CD4-positive, alpha-beta memory T cell (primary cell): ENCODE measurements around the gene CTSD. TPM values are rescaled to one million over a fixed set of nuclear protein-coding genes. Genes with fewer than 3 reads are reported as not detected.

ENCODE experiments used
- CTCF ChIA-PET: fragments of 350-600 bp; sonication (Branson Sonifier 250); formaldehyde crosslinking; loops from one replicate; lab custom pipeline; 2021; ENCODE audit warnings: inconsistent platforms; ENCODE audit not compliant: partially characterized antibody; lab: Charles Lee
- POLR2A ChIA-PET: fragments of 350-600 bp; sonication (Branson Sonifier 250); formaldehyde crosslinking; loops from one replicate; lab custom pipeline; 2021; ENCODE audit not compliant: partially characterized antibody; lab: Charles Lee
- DNase-seq, 5 donors: peaks; one replicate each; pipeline versions ENCODE4 v3.0.0 to v3.0.0-alpha.2; 2020 to 2022; ENCODE audit warnings: mixed read lengths in 1 of 5
- H3K27ac ChIP-seq: one replicate; pipeline ENCODE4 v1.7.0; 2013; ENCODE audit warnings: low read depth, low read length
- H3K27me3 ChIP-seq: 2 replicates; pipeline ENCODE4 v1.7.0; 2013; ENCODE audit warnings: mild to moderate bottlenecking, low read length, moderate library complexity; ENCODE audit not compliant: insufficient read depth
- H3K36me3 ChIP-seq: 2 replicates; pipeline ENCODE4 v1.7.0; 2013; ENCODE audit warnings: mild to moderate bottlenecking, low read length, moderate library complexity; ENCODE audit not compliant: insufficient read depth
- H3K4me1 ChIP-seq: 2 replicates; pipeline ENCODE4 v1.7.0; 2013; ENCODE audit warnings: mild to moderate bottlenecking, low read length, moderate library complexity; ENCODE audit not compliant: insufficient read depth
- H3K4me3 ChIP-seq, 2 donors: one replicate each; pipeline ENCODE4 v1.7.0; 2013; ENCODE audit warnings: low read length in 2 of 2, mild to moderate bottlenecking in 1 of 2
- H3K9me3 ChIP-seq, 2 donors: one replicate each; pipeline ENCODE4 v1.7.0; 2013; ENCODE audit warnings: low read length in 2 of 2, control low read depth in 1 of 2; ENCODE audit not compliant: control insufficient read depth in 1 of 2
- H3K27ac Mint-ChIP-seq, 7 donors: one replicate each; pipeline ENCODE4 v1.8.0; 2020 to 2021; ENCODE audit warnings: mixed read lengths in 7 of 7, mild to moderate bottlenecking in 6 of 7, inconsistent platforms in 3 of 7, moderate library complexity in 3 of 7
- H3K27me3 Mint-ChIP-seq, 2 donors: one replicate each; pipeline ENCODE4 v1.8.0; 2020 to 2021; ENCODE audit warnings: mixed read lengths in 2 of 2
- H3K36me3 Mint-ChIP-seq, 2 donors: one replicate each; pipeline ENCODE4 v1.8.0; 2020 to 2021; ENCODE audit warnings: mixed read lengths in 2 of 2, inconsistent platforms in 1 of 2, mild to moderate bottlenecking in 1 of 2
- H3K4me1 Mint-ChIP-seq, 4 donors: one replicate each; pipeline ENCODE4 v1.8.0; 2020 to 2021; ENCODE audit warnings: mixed read lengths in 4 of 4, mild to moderate bottlenecking in 1 of 4
- H3K4me3 Mint-ChIP-seq, 8 donors: one replicate each; pipeline ENCODE4 v1.8.0; 2020 to 2021; ENCODE audit warnings: mixed read lengths in 8 of 8, mild to moderate bottlenecking in 7 of 8, moderate library complexity in 6 of 8, inconsistent platforms in 3 of 8
- H3K9me3 Mint-ChIP-seq, 8 donors: one replicate each; pipeline ENCODE4 v1.8.0; 2020 to 2021; ENCODE audit warnings: mixed read lengths in 8 of 8, mild to moderate bottlenecking in 5 of 8, inconsistent platforms in 3 of 8, moderate library complexity in 1 of 8
- intact Hi-C: fragments of 100-400 bp; cut with micrococcal nuclease; formaldehyde crosslinking; loops from one replicate; pipeline ENCODE4 v1.15.1; 2023
- polyA plus RNA-seq, 2 donors: library from polyadenylated mRNA; unstranded; fragments of 300-500 nt; fragmentation: Illumina TruSeq; gene quantifications; one replicate each; pipeline ENCODE4 v1.2.3, GENCODE V29; 2021
- total RNA-seq, 2 experiments: library from RNA; stranded (reverse); gene quantifications; one replicate each; pipeline ENCODE4 v1.2.3, GENCODE V29; 2021

The CTSD gene
- total and polyA plus RNA-seq, 4 experiments from 2014 or later = 122 to 214 (median 171) TPM

- H3K4me1 Mint-ChIP-seq = peaks cover 0 to 11% (median 6%) of the 10 kb centered on the region in 4 donors
- H3K9me3 Mint-ChIP-seq = peaks cover 0 to 4% (median 0%) of the 10 kb centered on the region in 8 donors
- Histone ChIP-seq H3K27ac (no peak overlapping the region), H3K4me1 (peaks cover 3% of the 10 kb centered on the region), H3K36me3 (no peaks in the 10 kb centered on the region), H3K27me3 (no peaks in the 10 kb centered on the region), H3K9me3 (no peaks in the 10 kb centered on the region), H3K4me3 (no peak overlapping the region)
- no peak overlapping the region for H3K27ac Mint-ChIP-seq
- peaks cover 0 to 4% of the 10 kb centered on the region in 2 donors for H3K27me3 Mint-ChIP-seq
- no peaks in the 10 kb centered on the region for H3K36me3 Mint-ChIP-seq
- DNase-seq = no peak
- POLR2A ChIA-PET = no interaction called here
- intact Hi-C loops = no loop called here
- CTCF ChIA-PET = interaction anchor here (0.8 to 1.5 kb wide), 2 partner anchors 37 to 92 kb away, joined by 3 read pairs; no protein-coding TSS in a partner anchor
- no peak overlapping the region for H3K4me3 Mint-ChIP-seq
Measured at GRCh38 chr11:1744137-1744886, 19.4 kb downstream of the CTSD start.

- Mint-ChIP-seq H3K36me3 (no peaks in the 10 kb centered on the region), H3K4me3 (no peak overlapping the region), H3K27me3 (peaks cover 0 to 7% of the 10 kb centered on the region in 2 donors), H3K4me1 (peaks cover 0 to 11% (median 5%) of the 10 kb centered on the region in 4 donors), H3K27ac (no peak overlapping the region), H3K9me3 (peaks cover 0 to 4% (median 0%) of the 10 kb centered on the region in 8 donors)
- Histone ChIP-seq H3K4me3 (no peak overlapping the region), H3K4me1 (no peaks in the 10 kb centered on the region), H3K27ac (no peak overlapping the region), H3K36me3 (no peaks in the 10 kb centered on the region), H3K27me3 (no peaks in the 10 kb centered on the region), H3K9me3 (no peaks in the 10 kb centered on the region)
- ChIA-PET CTCF (interaction anchor here (0.8 to 1.5 kb wide), 2 partner anchors 37 to 91 kb away, joined by 3 read pairs; no protein-coding TSS in a partner anchor), POLR2A (no interaction called here)
- DNase-seq = no peak
- intact Hi-C loops = no loop called here
Measured at GRCh38 chr11:1743585-1744136, 20.1 kb downstream of the CTSD start.

- H3K27me3 Mint-ChIP-seq = peaks cover 0 to 12% of the 10 kb centered on the region in 2 donors
- no peak overlapping the region for H3K4me3 Mint-ChIP-seq
- peaks cover 0 to 11% (median 4%) of the 10 kb centered on the region in 4 donors for H3K4me1 Mint-ChIP-seq
- H3K9me3 Mint-ChIP-seq = peaks cover 0 to 4% (median 0%) of the 10 kb centered on the region in 8 donors
- Histone ChIP-seq H3K9me3 (no peaks in the 10 kb centered on the region), H3K4me3 (no peak overlapping the region), H3K4me1 (no peaks in the 10 kb centered on the region), H3K36me3 (no peaks in the 10 kb centered on the region), H3K27me3 (no peaks in the 10 kb centered on the region), H3K27ac (no peak overlapping the region)
- DNase-seq = no peak
- no peaks in the 10 kb centered on the region for H3K36me3 Mint-ChIP-seq
- intact Hi-C loops = no loop called here
- POLR2A ChIA-PET = no interaction called here
- CTCF ChIA-PET = interaction anchor here (1.2 to 1.5 kb wide), 2 partner anchors 90 kb away, joined by 3 read pairs; no protein-coding TSS in a partner anchor
- no peak overlapping the region for H3K27ac Mint-ChIP-seq
Measured at GRCh38 chr11:1742869-1743584, 20.7 kb downstream of the CTSD start.

- Histone ChIP-seq H3K27ac (no peak overlapping the region), H3K4me1 (no peaks in the 10 kb centered on the region), H3K27me3 (no peaks in the 10 kb centered on the region), H3K9me3 (no peaks in the 10 kb centered on the region), H3K4me3 (no peak overlapping the region), H3K36me3 (no peaks in the 10 kb centered on the region)
- H3K36me3 Mint-ChIP-seq = no peaks in the 10 kb centered on the region
- H3K4me1 Mint-ChIP-seq = peaks cover 0 to 11% (median 4%) of the 10 kb centered on the region in 4 donors
- H3K9me3 Mint-ChIP-seq = peaks cover 0 to 9% (median 3%) of the 10 kb centered on the region in 8 donors
- no peak for DNase-seq
- no peak overlapping the region for H3K4me3 Mint-ChIP-seq
- no peak overlapping the region for H3K27ac Mint-ChIP-seq
- intact Hi-C loops = no loop called here
- POLR2A ChIA-PET = no interaction called here
- CTCF ChIA-PET = interaction anchor here (1.2 kb wide), 1 partner anchor 91 kb away, joined by 3 read pairs; no protein-coding TSS in a partner anchor
- H3K27me3 Mint-ChIP-seq = peaks cover 0 to 13% of the 10 kb centered on the region in 2 donors
Measured at GRCh38 chr11:1742371-1742770, 21.4 kb downstream of the CTSD start.

GRCh38 chr11:1741741-1742140 lies 22.0 kb downstream of the CTSD start:
- Histone ChIP-seq H3K4me3 (no peak overlapping the region), H3K36me3 (no peaks in the 10 kb centered on the region), H3K27me3 (no peaks in the 10 kb centered on the region), H3K27ac (no peak overlapping the region), H3K9me3 (no peaks in the 10 kb centered on the region), H3K4me1 (no peaks in the 10 kb centered on the region)
- peaks cover 2 to 14% (median 5%) of the 10 kb centered on the region in 8 donors for H3K9me3 Mint-ChIP-seq
- no peak overlapping the region for H3K4me3 Mint-ChIP-seq
- peaks cover 0 to 11% (median 4%) of the 10 kb centered on the region in 4 donors for H3K4me1 Mint-ChIP-seq
- intact Hi-C loops = no loop called here
- ChIA-PET POLR2A (no interaction called here), CTCF (interaction anchor here (1.2 kb wide), 1 partner anchor 91 kb away, joined by 3 read pairs; no protein-coding TSS in a partner anchor)
- no peak for DNase-seq
- no peaks in the 10 kb centered on the region for H3K36me3 Mint-ChIP-seq
- H3K27me3 Mint-ChIP-seq = peaks cover 0 to 13% of the 10 kb centered on the region in 2 donors
- H3K27ac Mint-ChIP-seq = no peak overlapping the region

- ChIA-PET POLR2A (no interaction called here), CTCF (interaction anchor here (2.7 kb wide), 1 partner anchor 88 kb away, joined by 7 read pairs; no protein-coding TSS in a partner anchor)
- intact Hi-C loops = no loop called here
- Histone ChIP-seq H3K4me1 (no peaks in the 10 kb centered on the region), H3K4me3 (no peak overlapping the region), H3K9me3 (no peaks in the 10 kb centered on the region), H3K36me3 (no peaks in the 10 kb centered on the region), H3K27ac (no peak overlapping the region), H3K27me3 (no peaks in the 10 kb centered on the region)
- H3K4me1 Mint-ChIP-seq = peaks cover 0 to 7% (median 3%) of the 10 kb centered on the region in 4 donors
- peaks cover 1 to 4% of the 10 kb centered on the region in 2 donors for H3K36me3 Mint-ChIP-seq
- no peak overlapping the region for H3K27ac Mint-ChIP-seq
- no peak overlapping the region for H3K4me3 Mint-ChIP-seq
- DNase-seq = no peak
- H3K27me3 Mint-ChIP-seq = peaks cover 4 to 15% of the 10 kb centered on the region in 2 donors
- peaks cover 7 to 22% (median 11%) of the 10 kb centered on the region in 8 donors for H3K9me3 Mint-ChIP-seq
Measured at GRCh38 chr11:1740786-1741530, 22.8 kb downstream of the CTSD start.
